Skeletal muscle tissue (tissue), 4 donors: Measurements from ENCODE around the gene SEC14L5. TPM values are rescaled to one million over a fixed set of nuclear protein-coding genes. Genes with fewer than 3 reads are reported as not detected.
"Not testable (repeated sequence)": the region's sequence is repeated elsewhere in the genome, so short reads cannot be mapped to it uniquely, and the experiment has no call there.

Source experiments
- H3K27ac ChIP-seq: one replicate; pipeline ENCODE4 v1.7.0; 2013; ENCODE audit warnings: mild to moderate bottlenecking, low read depth, low read length, inconsistent platforms
- H3K27me3 ChIP-seq, 3 donors: one replicate each; pipeline ENCODE4 v1.7.0; 2013; ENCODE audit warnings: low read length in 3 of 3; ENCODE audit not compliant: control insufficient read depth in 3 of 3, insufficient read depth in 3 of 3
- H3K36me3 ChIP-seq, 3 donors: one replicate each; pipeline ENCODE4 v1.7.0; 2013; ENCODE audit warnings: low read length in 3 of 3; ENCODE audit not compliant: control insufficient read depth in 3 of 3, insufficient read depth in 3 of 3
- H3K4me1 ChIP-seq, 3 donors: one replicate each; pipeline ENCODE4 v1.7.0; 2013; ENCODE audit warnings: low read length in 3 of 3, mild to moderate bottlenecking in 3 of 3; ENCODE audit not compliant: control insufficient read depth in 3 of 3, insufficient read depth in 3 of 3
- H3K4me3 ChIP-seq, 3 donors: one replicate each; pipeline ENCODE4 v1.7.0; 2013; ENCODE audit warnings: low read length in 3 of 3
- H3K9ac ChIP-seq, 3 donors: one replicate each; pipeline ENCODE4 v1.7.0; 2013; ENCODE audit warnings: low read length in 3 of 3, mild to moderate bottlenecking in 3 of 3, moderate library complexity in 2 of 3, low read depth in 1 of 3
- H3K9me3 ChIP-seq, 3 donors: one replicate each; pipeline ENCODE4 v1.7.0; 2013; ENCODE audit warnings: low read length in 3 of 3; ENCODE audit not compliant: control insufficient read depth in 3 of 3
- total RNA-seq: library from RNA; depleted of rRNA; stranded (reverse); fragments of >200 nt; gene quantifications from one replicate; pipeline ENCODE4 v1.2.3, GENCODE V29; 2014
- donor health status: Osteomylitis.

SEC14L5 gene
- total RNA-seq, 1 donor from 2014 or later: 1.0 TPM

- H3K4me1 ChIP-seq: peaks cover 6 to 19% (median 7%) of the 10 kb centered on the region in 3 donors
- H3K27ac ChIP-seq: no peak overlapping the region
- no peak overlapping the region for H3K4me3 ChIP-seq
- no peaks in the 10 kb centered on the region for H3K9me3 ChIP-seq
- no peaks in the 10 kb centered on the region for H3K36me3 ChIP-seq
- H3K27me3 ChIP-seq: peaks cover 3 to 7% (median 5%) of the 10 kb centered on the region in 3 donors
- H3K9ac ChIP-seq: no peak overlapping the region
These were observed 9.0 kb upstream of the SEC14L5 start for GRCh38 chr16:4948903-4949766.

GRCh38 chr16:4949986-4950385, 8.1 kb upstream of the SEC14L5 start:
- peaks cover 3 to 7% (median 5%) of the 10 kb centered on the region in 3 donors for H3K27me3 ChIP-seq
- H3K9me3 ChIP-seq: no peaks in the 10 kb centered on the region
- H3K4me3 ChIP-seq: no peak overlapping the region
- H3K4me1 ChIP-seq: peaks cover 2 to 11% (median 3%) of the 10 kb centered on the region in 3 donors
- no peak overlapping the region for H3K27ac ChIP-seq
- H3K9ac ChIP-seq: no peak overlapping the region
- no peaks in the 10 kb centered on the region for H3K36me3 ChIP-seq

- not testable (repeated sequence) for H3K9me3 ChIP-seq, H3K4me3 ChIP-seq, H3K4me1 ChIP-seq, H3K27me3 ChIP-seq, H3K9ac ChIP-seq, H3K27ac ChIP-seq, H3K36me3 ChIP-seq
These were observed 6.5 kb upstream of the SEC14L5 start for GRCh38 chr16:4951583-4951982.

GRCh38 chr16:4954714-4955113, 3.4 kb upstream of the SEC14L5 start:
- Histone ChIP-seq H3K4me1 (peaks cover 11 to 23% (median 16%) of the 10 kb centered on the region in 3 donors), H3K9ac (no peak overlapping the region), H3K27ac (no peak overlapping the region), H3K36me3 (peaks cover 0 to under 1% (median 0%) of the 10 kb centered on the region in 3 donors), H3K4me3 (no peak overlapping the region), H3K9me3 (no peaks in the 10 kb centered on the region), H3K27me3 (peaks cover 0 to 3% (median 0%) of the 10 kb centered on the region in 3 donors)

- H3K9me3 ChIP-seq: no peaks in the 10 kb centered on the region
- peaks cover 0 to 3% (median 0%) of the 10 kb centered on the region in 3 donors for H3K27me3 ChIP-seq
- H3K4me3 ChIP-seq: peak overlapping the region; percentile 72 to 79 (median 78)
- peaks cover 0 to 6% (median 0%) of the 10 kb centered on the region in 3 donors for H3K36me3 ChIP-seq
- peak overlapping the region; percentile 68 to 83 (median 68) for H3K9ac ChIP-seq
- no peak overlapping the region for H3K27ac ChIP-seq
- peaks cover 11 to 23% (median 16%) of the 10 kb centered on the region in 3 donors for H3K4me1 ChIP-seq
These were observed 760 bp upstream of the SEC14L5 start for GRCh38 chr16:4957420-4957719.

GRCh38 chr16:4958510-4959438, 644 bp downstream of the SEC14L5 start:
- no peak overlapping the region for H3K27ac ChIP-seq
- peak overlapping the region; percentile 2 to 92 (median 64) for H3K9ac ChIP-seq
- no peaks in the 10 kb centered on the region for H3K9me3 ChIP-seq
- H3K4me3 ChIP-seq: peak overlapping the region; percentile 83 to 98 (median 93)
- peaks cover 0 to 6% (median 0%) of the 10 kb centered on the region in 3 donors for H3K36me3 ChIP-seq
- H3K4me1 ChIP-seq: peaks cover 11 to 23% (median 16%) of the 10 kb centered on the region in 3 donors
- H3K27me3 ChIP-seq: no peaks in the 10 kb centered on the region

GRCh38 chr16:4960579-4960978, 2.4 kb downstream of the SEC14L5 start:
- no peaks in the 10 kb centered on the region for H3K27me3 ChIP-seq
- no peak overlapping the region for H3K27ac ChIP-seq
- H3K36me3 ChIP-seq: peaks cover 0 to 6% (median 0%) of the 10 kb centered on the region in 3 donors
- no peaks in the 10 kb centered on the region for H3K9me3 ChIP-seq
- peaks cover 11 to 23% (median 16%) of the 10 kb centered on the region in 3 donors for H3K4me1 ChIP-seq
- H3K4me3 ChIP-seq: no peak overlapping the region
- H3K9ac ChIP-seq: no peak overlapping the region

GRCh38 chr16:4962716-4963115, 4.6 kb downstream of the SEC14L5 start:
- Histone ChIP-seq H3K9me3 (no peaks in the 10 kb centered on the region), H3K4me3 (no peak overlapping the region), H3K4me1 (peaks cover 12 to 18% (median 16%) of the 10 kb centered on the region in 3 donors), H3K9ac (no peak overlapping the region), H3K36me3 (peaks cover 0 to 6% (median 0%) of the 10 kb centered on the region in 3 donors), H3K27ac (no peak overlapping the region), H3K27me3 (no peaks in the 10 kb centered on the region)

- not testable (repeated sequence) for H3K9ac ChIP-seq
These were observed 5.4 kb downstream of the SEC14L5 start for GRCh38 chr16:4963527-4963926.

More at GRCh38 chr16:4963527-4963926, 5.4 kb downstream of the SEC14L5 start:
- not testable (repeated sequence) for H3K27ac ChIP-seq, H3K27me3 ChIP-seq, H3K9me3 ChIP-seq, H3K4me3 ChIP-seq, H3K36me3 ChIP-seq
- peaks cover 11 to 15% (median 15%) of the 10 kb centered on the region in 3 donors for H3K4me1 ChIP-seq
